ENCODE measurements around the gene THBD. TPM values are rescaled to one million over a fixed set of nuclear protein-coding genes. Genes with fewer than 3 reads are reported as not detected.
A peak's percentile ranks its signal among the peaks of the same experiment; 100 is the strongest.

The THBD gene
- polyA plus RNA-seq, 3 donors, result 7.4 to 194 (median 30.2) TPM

DNA sequence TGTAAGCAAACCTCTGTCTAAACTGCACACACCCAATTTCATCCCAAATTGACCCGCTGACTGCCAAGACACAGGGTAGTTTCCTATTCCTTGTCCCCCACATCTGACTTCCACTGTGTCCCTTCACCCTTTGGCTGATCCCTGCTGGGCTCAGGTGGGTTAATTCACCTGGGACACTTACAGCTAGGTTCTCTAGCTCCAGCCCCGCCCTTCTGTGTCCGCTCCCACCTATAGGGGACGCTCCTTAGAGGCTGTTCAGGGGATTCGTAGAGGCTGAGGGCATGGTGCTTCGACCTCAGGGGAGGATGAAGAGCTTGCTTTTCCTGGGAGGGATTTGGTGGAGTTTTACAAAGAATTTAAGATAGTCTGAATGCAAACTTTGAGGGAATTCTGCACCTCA is 40.7 kb upstream of the THBD start:
- H2AFZ ChIP-seq (ENCODE audit: insufficient read depth, low read depth, low read length, poor library complexity, severe bottlenecking), result no peak overlapping the region
- no peak overlapping the region for H3K4me2 ChIP-seq (replicated peaks; ENCODE audit: extremely low read depth, low read length, poor library complexity, severe bottlenecking)
- H3K36me3 ChIP-seq (replicated peaks in 1 of 2; ENCODE audit: control insufficient read depth in 1 of 2, insufficient read depth in 2 of 2, low read length in 2 of 2), result no peaks in the 10 kb centered on the region
- H3K4me3 Mint-ChIP-seq, result no peak overlapping the region
- H3K9ac ChIP-seq (ENCODE audit: insufficient read depth, low read length, poor library complexity, severe bottlenecking), result no peak overlapping the region
- H3K4me1 Mint-ChIP-seq, result peaks cover 48% of the 10 kb centered on the region
- peaks cover 0 to 2% of the 10 kb centered on the region in 2 donors for H3K36me3 Mint-ChIP-seq
- intact Hi-C loops (cut with micrococcal nuclease), result no loop called here
- peaks cover 1 to 4% (median 4%) of the 10 kb centered on the region in 3 donors for H3K27me3 Mint-ChIP-seq (ENCODE audit: low read depth in 3 of 3)
- H3K4me3 ChIP-seq (replicated peaks in 1 of 3; ENCODE audit: low read depth in 2 of 3, low read length in 3 of 3), result no peak overlapping the region
- no peaks in the 10 kb centered on the region for H3K9me3 Mint-ChIP-seq
- peak overlapping the region in 1 of 7 donors; percentile 32 for H3K27ac Mint-ChIP-seq
- WGBS (ENCODE audit: insufficient coverage), result 90% methylated on average over 2 of the region's 6 CpGs
- no peaks in the 10 kb centered on the region for H3K27me3 ChIP-seq (ENCODE audit: control insufficient read depth in 2 of 2, insufficient read depth in 2 of 2, low read length in 2 of 2)
- H3K4me1 ChIP-seq (ENCODE audit: control insufficient read depth in 1 of 2, insufficient read depth in 2 of 2, low read length in 2 of 2), result peaks cover 41 to 59% of the 10 kb centered on the region in 2 donors
- no peak overlapping the region for H3K27ac ChIP-seq (ENCODE audit: low read depth in 1 of 2, low read length in 2 of 2)
- DNase-seq, result no peak
- peaks cover 17% of the 10 kb centered on the region for H3K79me2 ChIP-seq (ENCODE audit: insufficient read depth, low read length)
- H3K9me3 ChIP-seq (replicated peaks in 1 of 2; ENCODE audit: control insufficient read depth in 1 of 2, insufficient read depth in 1 of 2, low read length in 2 of 2), result no peaks in the 10 kb centered on the region
- TF ChIP-seq, protein P1, sequence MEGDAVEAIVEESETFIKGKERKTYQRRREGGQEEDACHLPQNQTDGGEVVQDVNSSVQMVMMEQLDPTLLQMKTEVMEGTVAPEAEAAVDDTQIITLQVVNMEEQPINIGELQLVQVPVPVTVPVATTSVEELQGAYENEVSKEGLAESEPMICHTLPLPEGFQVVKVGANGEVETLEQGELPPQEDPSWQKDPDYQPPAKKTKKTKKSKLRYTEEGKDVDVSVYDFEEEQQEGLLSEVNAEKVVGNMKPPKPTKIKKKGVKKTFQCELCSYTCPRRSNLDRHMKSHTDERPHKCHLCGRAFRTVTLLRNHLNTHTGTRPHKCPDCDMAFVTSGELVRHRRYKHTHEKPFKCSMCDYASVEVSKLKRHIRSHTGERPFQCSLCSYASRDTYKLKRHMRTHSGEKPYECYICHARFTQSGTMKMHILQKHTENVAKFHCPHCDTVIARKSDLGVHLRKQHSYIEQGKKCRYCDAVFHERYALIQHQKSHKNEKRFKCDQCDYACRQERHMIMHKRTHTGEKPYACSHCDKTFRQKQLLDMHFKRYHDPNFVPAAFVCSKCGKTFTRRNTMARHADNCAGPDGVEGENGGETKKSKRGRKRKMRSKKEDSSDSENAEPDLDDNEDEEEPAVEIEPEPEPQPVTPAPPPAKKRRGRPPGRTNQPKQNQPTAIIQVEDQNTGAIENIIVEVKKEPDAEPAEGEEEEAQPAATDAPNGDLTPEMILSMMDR (IDR thresholded peaks at IDR 0.05), result no peak
- H4K20me1 ChIP-seq (ENCODE audit: insufficient read depth, low read length), result peaks cover 3% of the 10 kb centered on the region

DNA sequence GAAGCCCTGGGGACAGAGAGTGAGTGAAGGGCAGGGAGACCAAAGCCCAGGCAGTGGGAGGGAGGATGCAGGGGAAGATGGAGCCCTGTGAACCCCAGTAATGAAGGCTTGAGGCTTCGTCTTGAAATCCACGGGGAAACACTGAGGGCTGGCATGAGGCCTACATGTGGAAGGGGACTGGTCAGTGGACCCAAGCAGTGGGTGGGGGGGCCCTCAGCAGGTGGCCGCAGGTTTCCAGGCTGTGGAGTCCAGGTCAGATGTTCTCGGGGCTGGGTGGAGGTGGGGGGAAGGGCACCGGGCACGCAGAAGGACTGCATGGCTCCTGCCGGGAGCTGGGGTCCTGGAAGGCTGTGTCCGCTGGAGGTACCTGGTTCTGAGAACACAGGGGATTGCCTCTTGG is 39.4 kb upstream of the THBD start:
- Histone ChIP-seq H3K9me3 (replicated peaks in 1 of 2; ENCODE audit: control insufficient read depth in 1 of 2, insufficient read depth in 1 of 2, low read length in 2 of 2) (no peaks in the 10 kb centered on the region), H3K79me2 (ENCODE audit: insufficient read depth, low read length) (peaks cover 29% of the 10 kb centered on the region), H3K4me3 (replicated peaks in 1 of 3; ENCODE audit: low read depth in 2 of 3, low read length in 3 of 3) (no peak overlapping the region), H3K4me2 (replicated peaks; ENCODE audit: extremely low read depth, low read length, poor library complexity, severe bottlenecking) (no peak overlapping the region), H4K20me1 (ENCODE audit: insufficient read depth, low read length) (peaks cover 16% of the 10 kb centered on the region), H3K27ac (ENCODE audit: low read depth in 1 of 2, low read length in 2 of 2) (no peak overlapping the region), H3K4me1 (ENCODE audit: control insufficient read depth in 1 of 2, insufficient read depth in 2 of 2, low read length in 2 of 2) (peaks cover 43 to 59% of the 10 kb centered on the region in 2 donors), H3K9ac (ENCODE audit: insufficient read depth, low read length, poor library complexity, severe bottlenecking) (no peak overlapping the region), H2AFZ (ENCODE audit: insufficient read depth, low read depth, low read length, poor library complexity, severe bottlenecking) (no peak overlapping the region), H3K27me3 (ENCODE audit: control insufficient read depth in 2 of 2, insufficient read depth in 2 of 2, low read length in 2 of 2) (no peaks in the 10 kb centered on the region), H3K36me3 (replicated peaks in 1 of 2; ENCODE audit: control insufficient read depth in 1 of 2, insufficient read depth in 2 of 2, low read length in 2 of 2) (no peaks in the 10 kb centered on the region)
- DNase-seq, result no peak
- Mint-ChIP-seq H3K4me1 (peaks cover 44% of the 10 kb centered on the region), H3K27ac (peak overlapping the region in 5 of 7 donors; percentile 17 to 100 (median 97)), H3K36me3 (peaks cover 10% of the 10 kb centered on the region in 2 donors), H3K27me3 (ENCODE audit: low read depth in 3 of 3) (peaks cover 0 to 4% (median 1%) of the 10 kb centered on the region in 3 donors), H3K9me3 (no peaks in the 10 kb centered on the region), H3K4me3 (no peak overlapping the region)
- intact Hi-C loops (cut with micrococcal nuclease), result loop anchor here (5.0 to 10.0 kb wide), 5 partner anchors 37 to 146 kb away; no protein-coding TSS in a partner anchor
- TF ChIP-seq, protein P1 (IDR thresholded peaks at IDR 0.05), result no peak
- 100% methylated on average over 3 of the region's 8 CpGs for WGBS (ENCODE audit: insufficient coverage)

Data from CD14-positive monocyte (primary cell).